Measurements from ENCODE around the gene CDC40. TPM values are rescaled to one million over a fixed set of nuclear protein-coding genes. Genes with fewer than 3 reads are reported as not detected.

CDC40 gene
- total RNA-seq, 3 donors from 2014 or later = 19.7 to 24.2 (median 22.0) TPM

GRCh38 chr6:110179406-110180227 is 610 bp upstream of the CDC40 start, which contains the start of gene WASF1:
TSS of gene WASF1 (minus strand) at chr6:110179670. CDS start at chr6:110127601, 52,069 bp downstream.
- no peak for TF ChIP-seq CTCF (IDR thresholded peaks at IDR 0.05)
- ATAC-seq (peak; percentile 99), DNase-seq (peak; percentile 95 to 96 (median 95))
- peak within 1 kb of the TSS; percentile 62 for H3K4me3 ChIP-seq
- no peaks in the 10 kb centered on the region for H3K36me3 ChIP-seq (ENCODE audit: low read depth)
- peaks cover 21% of the 10 kb centered on the region for H3K4me1 ChIP-seq (ENCODE audit: low read depth)
- intact Hi-C loops (cut with DNase I, micrococcal nuclease) = loop anchor here (10.0 kb wide), 1 partner anchor 215 kb away; no protein-coding TSS in a partner anchor
- H3K9me3 ChIP-seq = no peaks in the 10 kb centered on the region

GRCh38 chr6:110181131-110182030 is 1.2 kb downstream of the CDC40 start:
- ATAC-seq (no peak), DNase-seq (no peak)
- intact Hi-C loops (cut with DNase I, micrococcal nuclease) = no loop called here
- no peaks in the 10 kb centered on the region for H3K36me3 ChIP-seq (ENCODE audit: low read depth)
- H3K9me3 ChIP-seq = no peaks in the 10 kb centered on the region
- no peak for TF ChIP-seq CTCF (IDR thresholded peaks at IDR 0.05)
- no peak overlapping the region for H3K4me3 ChIP-seq
- peaks cover 21% of the 10 kb centered on the region for H3K4me1 ChIP-seq (ENCODE audit: low read depth)

GRCh38 chr6:110183292-110183885 is 3.2 kb downstream of the CDC40 start:
- Histone ChIP-seq H3K4me3 (no peak overlapping the region), H3K9me3 (no peaks in the 10 kb centered on the region), H3K36me3 (ENCODE audit: low read depth) (no peaks in the 10 kb centered on the region), H3K4me1 (ENCODE audit: low read depth) (peaks cover 21% of the 10 kb centered on the region)
- intact Hi-C loops (cut with DNase I, micrococcal nuclease) = no loop called here
- ATAC-seq (no peak), DNase-seq (no peak)
- TF ChIP-seq CTCF (IDR thresholded peaks at IDR 0.05) = no peak

- intact Hi-C loops (cut with DNase I, micrococcal nuclease) = no loop called here
Measured at GRCh38 chr6:110185879-110186278, 5.7 kb downstream of the CDC40 start.

More at GRCh38 chr6:110185879-110186278, 5.7 kb downstream of the CDC40 start:
- Histone ChIP-seq H3K4me3 (no peak overlapping the region), H3K4me1 (ENCODE audit: low read depth) (peaks cover 16% of the 10 kb centered on the region), H3K36me3 (ENCODE audit: low read depth) (no peaks in the 10 kb centered on the region), H3K9me3 (no peaks in the 10 kb centered on the region)
- DNase-seq = no peak
- ATAC-seq = no peak
- TF ChIP-seq CTCF (IDR thresholded peaks at IDR 0.05) = no peak
